Rectal smooth muscle tissue (tissue), 1 donor: Measurements from ENCODE around the gene HIGD1A.

ENCODE experiments used
- H3K27ac ChIP-seq: one replicate; pipeline ENCODE4 v1.7.0; 2013; ENCODE audit warnings: low read depth, low read length, inconsistent platforms
- H3K27me3 ChIP-seq: one replicate; pipeline ENCODE4 v1.7.0; 2013; ENCODE audit warnings: low read length; ENCODE audit not compliant: control insufficient read depth, insufficient read depth
- H3K36me3 ChIP-seq: one replicate; pipeline ENCODE4 v1.7.0; 2013; ENCODE audit warnings: low read length; ENCODE audit not compliant: control insufficient read depth, insufficient read depth
- H3K4me1 ChIP-seq: one replicate; pipeline ENCODE4 v1.7.0; 2013; ENCODE audit warnings: low read length; ENCODE audit not compliant: control insufficient read depth, insufficient read depth
- H3K4me3 ChIP-seq: one replicate; pipeline ENCODE4 v1.7.0; 2013; ENCODE audit warnings: low read length
- H3K9ac ChIP-seq: one replicate; pipeline ENCODE4 v1.7.0; 2013; ENCODE audit warnings: low read length

HIGD1A gene

GRCh38 chr3:42758126-42758525 is 46.2 kb downstream of the HIGD1A start:
- Histone ChIP-seq H3K4me1 (peaks cover 2% of the 10 kb centered on the region), H3K27ac (no peak overlapping the region)

GRCh38 chr3:42756681-42757213 is 47.5 kb downstream of the HIGD1A start:
- Histone ChIP-seq H3K27ac (no peak overlapping the region), H3K4me3 (no peak overlapping the region)

More at GRCh38 chr3:42758126-42758525, 46.2 kb downstream of the HIGD1A start:
- Histone ChIP-seq H3K36me3 (no peaks in the 10 kb centered on the region), H3K4me3 (no peak overlapping the region), H3K9ac (no peak overlapping the region), H3K27me3 (no peaks in the 10 kb centered on the region)

GRCh38 chr3:42755681-42756578 is 48.4 kb downstream of the HIGD1A start:
- Histone ChIP-seq H3K4me1 (no peaks in the 10 kb centered on the region), H3K27ac (no peak overlapping the region), H3K36me3 (no peaks in the 10 kb centered on the region), H3K4me3 (no peak overlapping the region), H3K9ac (no peak overlapping the region), H3K27me3 (no peaks in the 10 kb centered on the region)

More at GRCh38 chr3:42756681-42757213, 47.5 kb downstream of the HIGD1A start:
- Histone ChIP-seq H3K36me3 (no peaks in the 10 kb centered on the region), H3K9ac (no peak overlapping the region), H3K4me1 (no peaks in the 10 kb centered on the region), H3K27me3 (no peaks in the 10 kb centered on the region)

- H3K4me1 ChIP-seq, result peaks cover 9% of the 10 kb centered on the region
- no peaks in the 10 kb centered on the region for H3K27me3 ChIP-seq
- H3K27ac ChIP-seq, result no peak overlapping the region
- no peaks in the 10 kb centered on the region for H3K36me3 ChIP-seq
- no peak overlapping the region for H3K4me3 ChIP-seq
- no peak overlapping the region for H3K9ac ChIP-seq
Observed at GRCh38 chr3:42753757-42754156, 50.5 kb downstream of the HIGD1A start.

- H3K4me3 ChIP-seq, result no peak overlapping the region
- H3K27me3 ChIP-seq, result no peaks in the 10 kb centered on the region
Observed at GRCh38 chr3:42752961-42753360, 51.3 kb downstream of the HIGD1A start.

GRCh38 chr3:42752441-42752840 is 51.8 kb downstream of the HIGD1A start:
- no peak overlapping the region for H3K27ac ChIP-seq
- no peaks in the 10 kb centered on the region for H3K27me3 ChIP-seq
- H3K4me3 ChIP-seq, result no peak overlapping the region
- peaks cover 14% of the 10 kb centered on the region for H3K4me1 ChIP-seq
- no peak overlapping the region for H3K9ac ChIP-seq
- no peaks in the 10 kb centered on the region for H3K36me3 ChIP-seq

More at GRCh38 chr3:42752961-42753360, 51.3 kb downstream of the HIGD1A start:
- Histone ChIP-seq H3K27ac (no peak overlapping the region), H3K4me1 (peaks cover 14% of the 10 kb centered on the region), H3K36me3 (no peaks in the 10 kb centered on the region), H3K9ac (no peak overlapping the region)

- Histone ChIP-seq H3K27me3 (no peaks in the 10 kb centered on the region), H3K36me3 (no peaks in the 10 kb centered on the region), H3K4me1 (peaks cover 22% of the 10 kb centered on the region), H3K9ac (no peak overlapping the region), H3K4me3 (no peak overlapping the region), H3K27ac (no peak overlapping the region)
Observed at GRCh38 chr3:42751609-42752008, 52.7 kb downstream of the HIGD1A start.

- peaks cover 29% of the 10 kb centered on the region for H3K4me1 ChIP-seq
- no peak overlapping the region for H3K27ac ChIP-seq
Observed at GRCh38 chr3:42750834-42751233, 53.5 kb downstream of the HIGD1A start.

GRCh38 chr3:42749753-42750231 is 54.5 kb downstream of the HIGD1A start:
- H3K9ac ChIP-seq, result no peak overlapping the region
- no peaks in the 10 kb centered on the region for H3K27me3 ChIP-seq
- H3K36me3 ChIP-seq, result no peaks in the 10 kb centered on the region
- no peak overlapping the region for H3K4me3 ChIP-seq
- H3K27ac ChIP-seq, result peak overlapping the region; percentile 77
- H3K4me1 ChIP-seq, result peaks cover 37% of the 10 kb centered on the region

More at GRCh38 chr3:42750834-42751233, 53.5 kb downstream of the HIGD1A start:
- Histone ChIP-seq H3K36me3 (no peaks in the 10 kb centered on the region), H3K9ac (no peak overlapping the region), H3K27me3 (no peaks in the 10 kb centered on the region), H3K4me3 (no peak overlapping the region)

GRCh38 chr3:42749025-42749752 is 55.1 kb downstream of the HIGD1A start:
- no peak overlapping the region for H3K4me3 ChIP-seq
- H3K27ac ChIP-seq, result peak overlapping the region; percentile 93
- H3K36me3 ChIP-seq, result no peaks in the 10 kb centered on the region
- H3K27me3 ChIP-seq, result no peaks in the 10 kb centered on the region
- H3K9ac ChIP-seq, result no peak overlapping the region
- H3K4me1 ChIP-seq, result peaks cover 39% of the 10 kb centered on the region

GRCh38 chr3:42747581-42747980 is 56.7 kb downstream of the HIGD1A start:
- H3K27ac ChIP-seq, result peak overlapping the region; percentile 93
- peaks cover 39% of the 10 kb centered on the region for H3K4me1 ChIP-seq
- no peaks in the 10 kb centered on the region for H3K36me3 ChIP-seq
- no peaks in the 10 kb centered on the region for H3K27me3 ChIP-seq
- H3K9ac ChIP-seq, result no peak overlapping the region
- no peak overlapping the region for H3K4me3 ChIP-seq
